Stimulated activated CD4-positive, alpha-beta T cell treated with anti-CD3 and anti-CD28 coated beads, TNF-alpha, amount 100 ng/mL, for 4 hours (primary cell): ENCODE data around the gene UBE2R2.
"Not testable (repeated sequence)": the region's sequence is repeated elsewhere in the genome, so short reads cannot be mapped to it uniquely, and the experiment has no call there.

Experiments used
- DNase-seq, 3 experiments: peaks; one replicate each; pipeline ENCODE4 v3.0.0-alpha.2; 2020; ENCODE audit warnings: low read depth in 3 of 3

Gene UBE2R2

GRCh38 chr9:33840381-33840780 is 23.4 kb downstream of the UBE2R2 start:
- no peak for DNase-seq

GRCh38 chr9:33843312-33843961 is 26.5 kb downstream of the UBE2R2 start:
- no peak for DNase-seq

GRCh38 chr9:33846231-33846630 is 29.3 kb downstream of the UBE2R2 start:
- DNase-seq, result no peak

- DNase-seq, result not testable (repeated sequence)
Measured at GRCh38 chr9:33847894-33848205, 30.9 kb downstream of the UBE2R2 start.

- no peak for DNase-seq
Measured at GRCh38 chr9:33850267-33850629, 33.3 kb downstream of the UBE2R2 start.

GRCh38 chr9:33850677-33851076 is 33.7 kb downstream of the UBE2R2 start:
- no peak for DNase-seq

- DNase-seq, result no peak
Measured at GRCh38 chr9:33851301-33851700, 34.3 kb downstream of the UBE2R2 start.

- peak; percentile 9 to 40 (median 25) for DNase-seq
Measured at GRCh38 chr9:33852216-33852826, 35.4 kb downstream of the UBE2R2 start.

- no peak for DNase-seq
Measured at GRCh38 chr9:33856247-33856646, 39.3 kb downstream of the UBE2R2 start.

GRCh38 chr9:33858423-33858822 is 41.5 kb downstream of the UBE2R2 start:
- no peak for DNase-seq

GRCh38 chr9:33860200-33860871 is 43.4 kb downstream of the UBE2R2 start:
- no peak for DNase-seq

GRCh38 chr9:33861917-33862453 is 45.0 kb downstream of the UBE2R2 start:
- DNase-seq, result no peak

- DNase-seq, result not testable (repeated sequence)
Measured at GRCh38 chr9:33863027-33863426, 46.1 kb downstream of the UBE2R2 start.

GRCh38 chr9:33867747-33868439 is 50.9 kb downstream of the UBE2R2 start:
- DNase-seq, result no peak

GRCh38 chr9:33868440-33868973 is 51.5 kb downstream of the UBE2R2 start:
- no peak for DNase-seq

GRCh38 chr9:33869243-33869642 is 52.3 kb downstream of the UBE2R2 start:
- DNase-seq, result not testable (repeated sequence)

- no peak for DNase-seq
Measured at GRCh38 chr9:33877727-33878489, 60.9 kb downstream of the UBE2R2 start.

- no peak for DNase-seq
Measured at GRCh38 chr9:33878691-33879366, 61.9 kb downstream of the UBE2R2 start.

- no peak for DNase-seq
Measured at GRCh38 chr9:33880211-33881089, 63.5 kb downstream of the UBE2R2 start.

- no peak for DNase-seq
Measured at GRCh38 chr9:33881635-33882034, 64.7 kb downstream of the UBE2R2 start.
